NT2/D1 (cell line): ENCODE measurements around the gene BSN.

Experiments used
- YY1 ChIP-seq: IDR thresholded peaks from 2 replicates; pipeline ENCODE4 v1.6.1; 2011; ENCODE audit not compliant: insufficient read length, insufficient read depth
- ZNF274 ChIP-seq: IDR thresholded peaks from 2 replicates; pipeline ENCODE4 v1.6.1; 2011; ENCODE audit warnings: mild to moderate bottlenecking, low read depth, low read length

DNA sequence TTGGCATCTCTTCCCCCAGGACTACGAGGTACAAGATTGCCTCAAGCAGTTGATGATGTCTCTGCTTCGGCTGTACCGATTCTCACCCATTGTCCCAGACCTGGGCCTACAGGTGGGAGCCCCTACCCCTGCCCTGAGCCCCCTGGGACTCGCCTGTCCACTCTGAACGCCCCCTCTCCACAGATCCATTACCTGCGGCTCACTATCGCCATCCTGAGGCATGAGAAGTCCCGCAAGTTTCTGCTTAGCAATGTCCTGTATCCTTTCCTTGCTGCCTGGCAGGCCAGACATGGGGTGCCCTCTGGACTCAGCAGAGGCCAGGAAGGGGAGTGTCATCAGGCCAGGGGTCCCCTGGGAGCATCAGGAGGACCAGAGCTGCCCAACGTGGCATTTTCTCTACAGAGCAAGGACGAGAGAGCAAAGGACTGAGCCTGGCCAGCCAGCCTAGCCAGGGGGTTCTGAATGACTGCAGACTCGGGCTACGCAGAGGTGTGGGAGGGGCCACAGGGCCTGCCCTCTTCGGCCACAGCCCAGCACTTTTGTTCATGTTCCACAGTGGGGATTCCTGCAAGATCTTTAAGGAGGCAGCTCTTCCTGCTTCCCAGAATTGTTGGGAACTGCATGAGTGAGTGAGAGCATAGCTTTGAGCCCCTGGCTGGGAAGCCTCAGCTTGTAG lies 146.3 kb downstream of the BSN start:
- TF ChIP-seq YY1 (no peak), ZNF274 (no peak)
